ENCODE measurements around the gene ABCE1.
"Not testable (repeated sequence)": the region's sequence is repeated elsewhere in the genome, so short reads cannot be mapped to it uniquely, and the experiment has no call there.

Gene ABCE1

GRCh38 chr4:145102619-145103018 lies 4.5 kb downstream of the ABCE1 start:
- no peak for DNase-seq (ENCODE audit: low read depth)

GRCh38 chr4:145103496-145103895 lies 5.4 kb downstream of the ABCE1 start:
- DNase-seq (ENCODE audit: low read depth), result no peak

- no peak for DNase-seq (ENCODE audit: low read depth)
These were observed 9.0 kb downstream of the ABCE1 start for GRCh38 chr4:145107126-145107525.

- DNase-seq (ENCODE audit: low read depth), result no peak
These were observed 10.0 kb downstream of the ABCE1 start for GRCh38 chr4:145108128-145108527.

GRCh38 chr4:145125396-145125795 lies 27.3 kb downstream of the ABCE1 start:
- DNase-seq (ENCODE audit: low read depth), result no peak

GRCh38 chr4:145130130-145130529 lies 32.0 kb downstream of the ABCE1 start:
- DNase-seq (ENCODE audit: low read depth), result no peak

GRCh38 chr4:145130788-145131399 lies 32.8 kb downstream of the ABCE1 start:
- no peak for DNase-seq (ENCODE audit: low read depth)

GRCh38 chr4:145131848-145132247 lies 33.7 kb downstream of the ABCE1 start:
- DNase-seq (ENCODE audit: low read depth), result no peak

GRCh38 chr4:145132511-145133098 lies 34.5 kb downstream of the ABCE1 start:
- DNase-seq (ENCODE audit: low read depth), result no peak

- not testable (repeated sequence) for DNase-seq (ENCODE audit: low read depth)
These were observed 38.1 kb downstream of the ABCE1 start for GRCh38 chr4:145136219-145136618.

- no peak for DNase-seq (ENCODE audit: low read depth)
These were observed 50.9 kb downstream of the ABCE1 start for GRCh38 chr4:145148980-145149379.

GRCh38 chr4:145153181-145153903 lies 55.2 kb downstream of the ABCE1 start:
- DNase-seq (ENCODE audit: low read depth), result no peak

- DNase-seq (ENCODE audit: low read depth), result no peak
These were observed 55.8 kb downstream of the ABCE1 start for GRCh38 chr4:145153904-145154298.

- DNase-seq (ENCODE audit: low read depth), result no peak
These were observed 56.5 kb downstream of the ABCE1 start for GRCh38 chr4:145154573-145154972.

- DNase-seq (ENCODE audit: low read depth), result no peak
These were observed 57.3 kb downstream of the ABCE1 start for GRCh38 chr4:145155268-145155870.

- no peak for DNase-seq (ENCODE audit: low read depth)
These were observed 58.9 kb downstream of the ABCE1 start for GRCh38 chr4:145156986-145157385.

GRCh38 chr4:145161549-145161948 lies 63.4 kb downstream of the ABCE1 start:
- DNase-seq (ENCODE audit: low read depth), result no peak

- no peak for DNase-seq (ENCODE audit: low read depth)
These were observed 69.8 kb downstream of the ABCE1 start for GRCh38 chr4:145167887-145168286.

- DNase-seq (ENCODE audit: low read depth), result no peak
These were observed 70.6 kb downstream of the ABCE1 start for GRCh38 chr4:145168581-145169187.

- DNase-seq (ENCODE audit: low read depth), result no peak
These were observed 72.1 kb downstream of the ABCE1 start for GRCh38 chr4:145170223-145170622.

- no peak for DNase-seq (ENCODE audit: low read depth)
These were observed 73.8 kb downstream of the ABCE1 start for GRCh38 chr4:145171911-145172310.

GRCh38 chr4:145176641-145177432 lies 78.7 kb downstream of the ABCE1 start:
- no peak for DNase-seq (ENCODE audit: low read depth)
